Measurements from ENCODE around the gene DCAF12.

Gene DCAF12

GRCh38 chr9:34037626-34038025 is 88.9 kb downstream of the DCAF12 start:
- TF ChIP-seq YY1 (IDR thresholded peaks at IDR 0.05; ENCODE audit: low read depth) (no peak), RAD21 (IDR thresholded peaks at IDR 0.05; ENCODE audit: low read depth) (no peak), ZBTB7A (IDR thresholded peaks at IDR 0.05; ENCODE audit: low read depth) (no peak), EGR1 (IDR thresholded peaks at IDR 0.05) (no peak), TAF1 (IDR thresholded peaks at IDR 0.05; ENCODE audit: low read depth) (no peak), EP300 (IDR thresholded peaks at IDR 0.05; ENCODE audit: borderline replicate concordance) (no peak), FOXM1 (IDR thresholded peaks at IDR 0.05; ENCODE audit: borderline replicate concordance, low read depth) (no peak), CREB1 (IDR thresholded peaks at IDR 0.05; ENCODE audit: low read depth) (no peak), USF1 (IDR thresholded peaks at IDR 0.05) (no peak)
- TF ChIP-seq, protein P1, sequence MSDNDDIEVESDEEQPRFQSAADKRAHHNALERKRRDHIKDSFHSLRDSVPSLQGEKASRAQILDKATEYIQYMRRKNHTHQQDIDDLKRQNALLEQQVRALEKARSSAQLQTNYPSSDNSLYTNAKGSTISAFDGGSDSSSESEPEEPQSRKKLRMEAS (IDR thresholded peaks at IDR 0.05) = no peak

- no peak for TF ChIP-seq RAD21 (IDR thresholded peaks at IDR 0.05; ENCODE audit: low read depth)
- no peak for TF ChIP-seq EP300 (IDR thresholded peaks at IDR 0.05; ENCODE audit: borderline replicate concordance)
- TF ChIP-seq TCF12 (IDR thresholded peaks at IDR 0.05; ENCODE audit: low read depth) = no peak
- TF ChIP-seq NFIC (IDR thresholded peaks at IDR 0.05) = no peak
- no peak for TF ChIP-seq FOXM1 (IDR thresholded peaks at IDR 0.05; ENCODE audit: borderline replicate concordance, low read depth)
- TF ChIP-seq CREB1 (IDR thresholded peaks at IDR 0.05; ENCODE audit: low read depth) = no peak
- no peak for TF ChIP-seq TAF1 (IDR thresholded peaks at IDR 0.05; ENCODE audit: low read depth)
- no peak for TF ChIP-seq ZBTB7A (IDR thresholded peaks at IDR 0.05; ENCODE audit: low read depth)
- TF ChIP-seq, protein P1 (IDR thresholded peaks at IDR 0.05) = no peak
- TF ChIP-seq, protein P2, sequence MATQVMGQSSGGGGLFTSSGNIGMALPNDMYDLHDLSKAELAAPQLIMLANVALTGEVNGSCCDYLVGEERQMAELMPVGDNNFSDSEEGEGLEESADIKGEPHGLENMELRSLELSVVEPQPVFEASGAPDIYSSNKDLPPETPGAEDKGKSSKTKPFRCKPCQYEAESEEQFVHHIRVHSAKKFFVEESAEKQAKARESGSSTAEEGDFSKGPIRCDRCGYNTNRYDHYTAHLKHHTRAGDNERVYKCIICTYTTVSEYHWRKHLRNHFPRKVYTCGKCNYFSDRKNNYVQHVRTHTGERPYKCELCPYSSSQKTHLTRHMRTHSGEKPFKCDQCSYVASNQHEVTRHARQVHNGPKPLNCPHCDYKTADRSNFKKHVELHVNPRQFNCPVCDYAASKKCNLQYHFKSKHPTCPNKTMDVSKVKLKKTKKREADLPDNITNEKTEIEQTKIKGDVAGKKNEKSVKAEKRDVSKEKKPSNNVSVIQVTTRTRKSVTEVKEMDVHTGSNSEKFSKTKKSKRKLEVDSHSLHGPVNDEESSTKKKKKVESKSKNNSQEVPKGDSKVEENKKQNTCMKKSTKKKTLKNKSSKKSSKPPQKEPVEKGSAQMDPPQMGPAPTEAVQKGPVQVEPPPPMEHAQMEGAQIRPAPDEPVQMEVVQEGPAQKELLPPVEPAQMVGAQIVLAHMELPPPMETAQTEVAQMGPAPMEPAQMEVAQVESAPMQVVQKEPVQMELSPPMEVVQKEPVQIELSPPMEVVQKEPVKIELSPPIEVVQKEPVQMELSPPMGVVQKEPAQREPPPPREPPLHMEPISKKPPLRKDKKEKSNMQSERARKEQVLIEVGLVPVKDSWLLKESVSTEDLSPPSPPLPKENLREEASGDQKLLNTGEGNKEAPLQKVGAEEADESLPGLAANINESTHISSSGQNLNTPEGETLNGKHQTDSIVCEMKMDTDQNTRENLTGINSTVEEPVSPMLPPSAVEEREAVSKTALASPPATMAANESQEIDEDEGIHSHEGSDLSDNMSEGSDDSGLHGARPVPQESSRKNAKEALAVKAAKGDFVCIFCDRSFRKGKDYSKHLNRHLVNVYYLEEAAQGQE (IDR thresholded peaks at IDR 0.05; ENCODE audit: low read depth) = no peak
- no peak for TF ChIP-seq EGR1 (IDR thresholded peaks at IDR 0.05)
- no peak for TF ChIP-seq CEBPB (IDR thresholded peaks at IDR 0.05)
Observed at GRCh38 chr9:34036625-34037024, 89.9 kb downstream of the DCAF12 start.
